Measurements from ENCODE around the gene IRF6. TPM values are rescaled to one million over a fixed set of nuclear protein-coding genes. Genes with fewer than 3 reads are reported as not detected.

The IRF6 gene
- total RNA-seq, 2 donors from 2014 or later: 30.4 to 32.6 TPM

- Histone ChIP-seq H3K27me3 (no peaks in the 10 kb centered on the region), H3K9me3 (no peaks in the 10 kb centered on the region), H3K4me1 (peaks cover 0 to 21% of the 10 kb centered on the region in 2 donors), H3K4me3 (no peak overlapping the region), H3K36me3 (no peaks in the 10 kb centered on the region), H3K27ac (peak overlapping the region; percentile 79 to 88)
- TF ChIP-seq CTCF (IDR thresholded peaks at IDR 0.05): no peak
- DNase-seq (ENCODE audit: low spot score): no peak
Measured at GRCh38 chr1:209741889-209742288, 64.1 kb downstream of the IRF6 start.

GRCh38 chr1:209741193-209741592 is 64.7 kb downstream of the IRF6 start:
- Histone ChIP-seq H3K36me3 (no peaks in the 10 kb centered on the region), H3K27me3 (no peaks in the 10 kb centered on the region), H3K4me3 (no peak overlapping the region), H3K27ac (peak overlapping the region; percentile 79 to 88), H3K4me1 (peaks cover 0 to 21% of the 10 kb centered on the region in 2 donors), H3K9me3 (no peaks in the 10 kb centered on the region)
- TF ChIP-seq CTCF (IDR thresholded peaks at IDR 0.05): no peak
- no peak for DNase-seq (ENCODE audit: low spot score)

DNA sequence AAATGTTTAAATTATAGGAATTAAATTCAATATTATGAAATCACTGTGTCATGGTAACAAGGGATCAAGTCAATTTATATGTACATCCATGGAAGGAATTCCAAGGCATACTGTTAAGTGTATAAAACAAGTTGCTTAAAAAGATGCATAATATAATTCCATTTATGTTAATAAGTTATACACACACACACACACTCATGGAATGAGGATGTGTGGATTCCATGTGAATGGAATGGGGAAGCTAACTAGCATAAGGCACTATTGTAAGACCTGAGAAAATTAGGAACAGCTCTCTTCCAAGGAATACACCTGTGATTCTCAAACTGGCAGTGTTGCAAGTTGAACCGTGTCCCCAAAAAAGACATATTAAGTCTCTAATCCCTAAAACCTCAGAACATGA is 67.7 kb downstream of the IRF6 start:
- peaks cover 0 to 31% of the 10 kb centered on the region in 2 donors for H3K4me1 ChIP-seq
- H3K4me3 ChIP-seq: no peak overlapping the region
- no peaks in the 10 kb centered on the region for H3K36me3 ChIP-seq
- no peaks in the 10 kb centered on the region for H3K27me3 ChIP-seq
- DNase-seq (ENCODE audit: low spot score): no peak
- H3K9me3 ChIP-seq: no peaks in the 10 kb centered on the region
- TF ChIP-seq CTCF (IDR thresholded peaks at IDR 0.05): no peak
- H3K27ac ChIP-seq: no peak overlapping the region

GRCh38 chr1:209737118-209737505 is 68.8 kb downstream of the IRF6 start:
- Histone ChIP-seq H3K4me1 (peaks cover 0 to 25% of the 10 kb centered on the region in 2 donors), H3K4me3 (no peak overlapping the region), H3K36me3 (no peaks in the 10 kb centered on the region), H3K27ac (no peak overlapping the region), H3K9me3 (no peaks in the 10 kb centered on the region), H3K27me3 (no peaks in the 10 kb centered on the region)
- DNase-seq (ENCODE audit: low spot score): no peak
- TF ChIP-seq CTCF (IDR thresholded peaks at IDR 0.05): no peak

GRCh38 chr1:209736490-209737117 is 69.3 kb downstream of the IRF6 start:
- no peak overlapping the region for H3K4me3 ChIP-seq
- peaks cover 0 to 23% of the 10 kb centered on the region in 2 donors for H3K4me1 ChIP-seq
- H3K36me3 ChIP-seq: no peaks in the 10 kb centered on the region
- H3K27me3 ChIP-seq: no peaks in the 10 kb centered on the region
- no peak for DNase-seq (ENCODE audit: low spot score)
- no peak overlapping the region for H3K27ac ChIP-seq
- TF ChIP-seq CTCF (IDR thresholded peaks at IDR 0.05): no peak
- no peaks in the 10 kb centered on the region for H3K9me3 ChIP-seq

Other genes with a start within 250 kb of the IRF6 start
- under 1 TPM in 1 of 2 donors, not detected in 1; 0.28 TPM for gene CAMK1G, start 222.4 kb downstream of the IRF6 start, total RNA-seq
- gene LAMB3, start 153.7 kb downstream of the IRF6 start, total RNA-seq: 10 to 100 TPM in 1 of 2 donors, 1 to 10 TPM in 1; 4.7 to 11.1 TPM
- 100 to 1,000 TPM; 212 to 299 TPM for gene G0S2, start 130.7 kb downstream of the IRF6 start, total RNA-seq
- gene HSD11B1, start 101.3 kb downstream of the IRF6 start, total RNA-seq: 10 to 100 TPM in 1 of 2 donors, 1 to 10 TPM in 1; 3.7 to 17.2 TPM
- 1 to 10 TPM in 1 of 2 donors, under 1 TPM in 1; 0.19 to 2.2 TPM for gene TRAF3IP3, start 50.1 kb downstream of the IRF6 start, total RNA-seq
- 1 to 10 TPM; 1.6 to 1.7 TPM for gene C1orf74, start 21.6 kb downstream of the IRF6 start, total RNA-seq
- gene UTP25, start 21.8 kb upstream of the IRF6 start, total RNA-seq: 1 to 10 TPM; 2.8 to 3.9 TPM
- under 1 TPM in 1 of 2 donors, not detected in 1; 0.04 TPM for gene SYT14, start 132.1 kb upstream of the IRF6 start, total RNA-seq

Measured in right atrium auricular region (tissue), 2 donors.